Small intestine (tissue), 16 donors: ENCODE results near the gene UBE2C. TPM values are rescaled to one million over a fixed set of nuclear protein-coding genes. Genes with fewer than 3 reads are reported as not detected.
"Not testable (repeated sequence)": the region's sequence is repeated elsewhere in the genome, so short reads cannot be mapped to it uniquely, and the experiment has no call there.

Source experiments
- DNase-seq, 2 donors: peaks; one replicate each; pipeline versions ENCODE4 v3.0.0 to v3.0.0-alpha.2; 2013
- FAIRE-seq: peaks from 2 replicates; lab custom pipeline; 2012; peaks lifted over from hg19 to GRCh38; lab: Jason Lieb, UNC
- H3K27ac ChIP-seq, 3 donors: one replicate each; pipeline ENCODE4 v1.5.1; 2013; ENCODE audit warnings: low read length in 2 of 3, mild to moderate bottlenecking in 2 of 3, control low read depth in 1 of 3, inconsistent platforms in 1 of 3, low read depth in 1 of 3, moderate library complexity in 1 of 3
- H3K27me3 ChIP-seq, 3 donors: one replicate each; pipeline ENCODE4 v1.6.1; 2013; ENCODE audit warnings: low read length in 3 of 3, inconsistent platforms in 1 of 3; ENCODE audit not compliant: control insufficient read depth in 3 of 3, insufficient read depth in 3 of 3
- H3K36me3 ChIP-seq, 3 donors: one replicate each; pipeline ENCODE4 v1.6.1; 2013; ENCODE audit warnings: low read length in 3 of 3, inconsistent platforms in 1 of 3, low read depth in 1 of 3, mild to moderate bottlenecking in 1 of 3, moderate library complexity in 1 of 3; ENCODE audit not compliant: control insufficient read depth in 3 of 3, insufficient read depth in 2 of 3
- H3K4me1 ChIP-seq, 3 donors: one replicate each; pipeline ENCODE4 v1.6.1; 2013; ENCODE audit warnings: low read length in 2 of 3, inconsistent platforms in 1 of 3, low read depth in 1 of 3, mild to moderate bottlenecking in 1 of 3, moderate library complexity in 1 of 3; ENCODE audit not compliant: control insufficient read depth in 3 of 3, insufficient read depth in 2 of 3
- H3K4me3 ChIP-seq, 3 donors: one replicate each; pipeline ENCODE4 v1.5.1; 2013; ENCODE audit warnings: low read length in 3 of 3, control low read depth in 1 of 3, inconsistent platforms in 1 of 3, low read depth in 1 of 3, mild to moderate bottlenecking in 1 of 3, moderate library complexity in 1 of 3
- H3K9me3 ChIP-seq, 2 donors: one replicate each; pipeline ENCODE4 v1.6.1; 2013; ENCODE audit warnings: low read depth in 1 of 2, low read length in 1 of 2; ENCODE audit not compliant: control insufficient read depth in 2 of 2, insufficient read depth in 1 of 2
- WGBS, 3 donors: extraction: QIAGEN DNeasy Blood & Tissue Kit; methylation state at CpG; one replicate each; pipeline ENCODE4 v1.1.7; 2013; 5-methylcytosine and 5-hydroxymethylcytosine counted together
- long read RNA-seq, 10 donors: transcript quantifications; one replicate each; lab custom pipeline, GENCODE V29; 2026
- polyA plus RNA-seq, 4 donors: library from polyadenylated mRNA; stranded (reverse) in 3 of 4; unstranded in 1 of 4; fragments of 200-250 nt in 3 of 4; fragments of 120-200 nt in 1 of 4; gene quantifications; one replicate each; pipeline versions ENCODE4 v1.2.1 to v1.2.3, GENCODE V29; 2013
- donor health status: healthy with polysubstance abuse.
- donor health status: control.
- donor health status: control.
- donor health status: Bipolar disorder and iron deficiency.
- donor health status: healthy.

UBE2C gene
- polyA plus RNA-seq, result 10 to 100 TPM; 10.8 to 99.6 (median 24.0) TPM
- long read RNA-seq, donor 1, transcript UBE2C-204 (6 exons, 850 nt), result major isoform, 16 of 27 reads
- long read RNA-seq, donor 1, partial matches to known transcripts, result 10 of 27 reads
- long read RNA-seq, donor 1, other reads (novel, unspliced or antisense), result 0 of 27 reads
- long read RNA-seq, donor 2, transcript UBE2C-204 (6 exons, 850 nt), result major isoform, 5 of 6 reads
- long read RNA-seq, donor 2, partial matches to known transcripts, result 0 of 6 reads
- long read RNA-seq, donor 2, other reads (novel, unspliced or antisense), result 0 of 6 reads
- long read RNA-seq, donor 3, transcript UBE2C-204 (6 exons, 850 nt), result major isoform, 14 of 15 reads
- long read RNA-seq, donor 3, partial matches to known transcripts, result 0 of 15 reads
- long read RNA-seq, donor 3, other reads (novel, unspliced or antisense), result 0 of 15 reads
- long read RNA-seq, donor 4, result 0 reads
- long read RNA-seq, donor 5, partial matches to known transcripts, result 0 of 3 reads
- long read RNA-seq, donor 5, other reads (novel, unspliced or antisense), result 0 of 3 reads
- long read RNA-seq, donor 6, transcript UBE2C-204 (6 exons, 850 nt), result major isoform, 13 of 13 reads
- long read RNA-seq, donor 6, partial matches to known transcripts, result 0 of 13 reads
- long read RNA-seq, donor 6, other reads (novel, unspliced or antisense), result 0 of 13 reads
- long read RNA-seq, donor 7, transcript UBE2C-204 (6 exons, 850 nt), result major isoform, 78 of 130 reads
- long read RNA-seq, donor 7, partial matches to known transcripts, result 38 of 130 reads
- long read RNA-seq, donor 7, other reads (novel, unspliced or antisense), result 8 of 130 reads
- long read RNA-seq, donor 8, partial matches to known transcripts, result 0 of 1 reads
- long read RNA-seq, donor 8, other reads (novel, unspliced or antisense), result 0 of 1 reads
- long read RNA-seq, donor 9, transcript UBE2C-204 (6 exons, 850 nt), result major isoform, 6 of 6 reads
- long read RNA-seq, donor 9, partial matches to known transcripts, result 0 of 6 reads
- long read RNA-seq, donor 9, other reads (novel, unspliced or antisense), result 0 of 6 reads
- long read RNA-seq, donor 10, transcript UBE2C-204 (6 exons, 850 nt), result major isoform, 25 of 34 reads
- long read RNA-seq, donor 10, partial matches to known transcripts, result 8 of 34 reads
- long read RNA-seq, donor 10, other reads (novel, unspliced or antisense), result 0 of 34 reads

GRCh38 chr20:45812157-45813005 lies at the start of gene UBE2C:
TSS of gene UBE2C (plus strand) at chr20:45812644. CDS start at chr20:45812696, 52 bp downstream.
- DNase-seq, result peak; percentile 99 to 100
- Histone ChIP-seq H3K9me3 (no peaks in the 10 kb centered on the region), H3K4me3 (peak within 1 kb of the TSS; percentile 19 to 86 (median 83)), H3K27ac (peak within 1 kb of the TSS in 2 of 3 donors; percentile 18 to 57), H3K36me3 (peaks cover 5 to 35% (median 7%) of the 10 kb centered on the region in 3 donors), H3K4me1 (peaks cover 0 to 7% (median 3%) of the 10 kb centered on the region in 3 donors), H3K27me3 (no peaks in the 10 kb centered on the region)
- FAIRE-seq, result peak; percentile 41
- 1 to 2% (median 2%) methylated on average over 58 to 65 of the region's 65 CpGs for WGBS, 3 donors

DNA sequence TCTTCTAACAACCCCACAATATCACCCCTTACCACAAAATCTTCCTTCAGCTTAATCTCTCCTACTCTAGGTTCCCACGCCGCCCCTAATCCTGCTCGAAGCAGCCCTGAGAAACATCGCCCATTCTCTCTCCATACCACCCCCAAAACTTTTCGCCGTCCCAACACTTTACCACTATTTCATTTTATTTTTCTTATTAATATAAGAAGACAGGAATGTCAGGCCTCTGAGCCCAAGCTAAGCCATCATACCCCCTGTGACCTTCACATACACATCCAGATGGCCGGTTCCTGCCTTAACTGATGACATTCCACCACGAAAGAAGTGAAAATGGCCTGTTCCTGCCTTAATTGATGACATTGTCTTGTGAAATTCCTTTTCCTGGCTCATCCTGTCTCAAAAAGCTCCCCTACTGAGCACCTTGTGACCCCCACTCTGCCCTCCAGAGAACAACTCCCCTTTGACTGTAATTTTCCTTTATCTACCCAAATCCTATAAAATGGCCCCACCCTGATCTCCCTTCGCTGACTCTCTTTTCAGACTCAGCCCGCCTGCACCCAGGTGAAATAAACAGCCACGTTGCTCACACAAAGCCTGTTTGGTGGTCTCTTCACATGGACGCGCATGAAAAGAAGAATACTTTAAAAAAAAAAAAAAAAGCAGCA lies 47.7 kb upstream of the UBE2C start:
- not testable (repeated sequence) for H3K9me3 ChIP-seq, H3K4me1 ChIP-seq, H3K36me3 ChIP-seq, FAIRE-seq, H3K4me3 ChIP-seq, H3K27me3 ChIP-seq, DNase-seq, H3K27ac ChIP-seq
- 82 to 87% (median 85%) methylated on average over 13 of the region's 13 CpGs for WGBS, 3 donors

- 67 to 90% (median 84%) methylated on average over 4 of the region's 4 CpGs for WGBS, 3 donors
- no peaks in the 10 kb centered on the region for H3K36me3 ChIP-seq
- no peaks in the 10 kb centered on the region for H3K27me3 ChIP-seq
- H3K9me3 ChIP-seq, result no peaks in the 10 kb centered on the region
- no peak overlapping the region for H3K4me3 ChIP-seq
- no peak overlapping the region for H3K27ac ChIP-seq
- FAIRE-seq (no peak), DNase-seq (no peak)
- H3K4me1 ChIP-seq, result no peaks in the 10 kb centered on the region
Measured at GRCh38 chr20:45765307-45765875, 47.1 kb upstream of the UBE2C start.

DNA sequence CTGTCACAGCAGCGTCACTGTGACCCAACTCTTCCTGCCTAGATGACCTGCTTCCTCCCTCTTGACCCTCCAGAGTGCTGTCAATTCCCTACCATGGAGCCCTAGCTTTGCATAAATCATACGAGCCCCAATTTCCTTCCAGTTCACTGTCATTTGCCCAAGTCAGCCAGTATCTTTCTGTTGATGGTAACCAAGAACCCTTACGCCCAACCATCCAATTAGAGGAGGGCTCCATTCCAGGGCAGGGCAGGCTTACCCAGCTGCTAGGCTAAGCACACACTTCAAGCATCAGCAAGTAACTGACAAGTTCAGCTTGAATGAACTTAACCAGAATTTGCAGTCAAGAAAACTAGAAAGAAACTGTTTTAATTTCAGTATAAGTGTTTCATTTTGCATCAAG lies 46.5 kb upstream of the UBE2C start:
- peaks cover 0 to 5% (median 2%) of the 10 kb centered on the region in 3 donors for H3K4me1 ChIP-seq
- FAIRE-seq, result no peak
- WGBS, 3 donors, result 55 to 79% (median 67%) methylated on average over 3 of the region's 3 CpGs

GRCh38 chr20:45768479-45768878 lies 44.0 kb upstream of the UBE2C start:
- H3K4me1 ChIP-seq, result peaks cover 0 to 12% (median 2%) of the 10 kb centered on the region in 3 donors
- no peak for FAIRE-seq
- no peaks in the 10 kb centered on the region for H3K9me3 ChIP-seq
- H3K36me3 ChIP-seq, result no peaks in the 10 kb centered on the region
- no peak overlapping the region for H3K4me3 ChIP-seq
- no peak for DNase-seq
- H3K27ac ChIP-seq, result no peak overlapping the region
- no peaks in the 10 kb centered on the region for H3K27me3 ChIP-seq

More for the DNA sequence above, 46.5 kb upstream of the UBE2C start:
- H3K4me3 ChIP-seq, result no peak overlapping the region
- no peaks in the 10 kb centered on the region for H3K36me3 ChIP-seq
- no peak for DNase-seq
- no peaks in the 10 kb centered on the region for H3K27me3 ChIP-seq
- H3K9me3 ChIP-seq, result no peaks in the 10 kb centered on the region
- H3K27ac ChIP-seq, result no peak overlapping the region

DNA sequence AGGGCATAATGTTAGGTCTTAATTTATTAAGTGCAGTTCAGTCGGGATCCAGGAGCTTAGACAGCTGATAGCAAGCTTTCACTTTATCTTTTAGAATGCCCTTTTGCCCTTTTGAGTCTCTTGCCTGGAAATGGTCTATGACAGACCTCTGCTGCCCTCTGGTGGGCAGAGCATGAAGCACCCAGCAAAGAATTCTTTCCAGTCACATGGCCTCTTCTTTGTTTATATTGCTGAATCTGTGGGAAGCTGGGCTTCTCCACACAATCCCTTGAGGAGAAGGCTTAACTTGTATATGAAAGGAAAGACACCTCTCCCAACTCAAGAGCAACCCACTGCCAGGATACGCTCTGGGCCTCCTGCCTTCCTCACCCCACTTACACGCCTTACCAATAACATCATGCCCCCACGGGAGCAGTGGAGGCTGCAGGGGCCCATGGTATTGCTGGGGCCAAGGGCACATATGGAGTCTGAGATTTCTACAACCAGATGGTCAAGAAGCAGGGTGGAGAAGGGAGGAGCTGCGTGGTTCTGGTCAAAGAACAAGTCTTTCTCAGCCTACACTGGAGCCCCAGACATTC lies 41.2 kb upstream of the UBE2C start:
- H3K36me3 ChIP-seq, result no peaks in the 10 kb centered on the region
- DNase-seq, result peak; percentile 94 to 96
- 28 to 39% (median 31%) methylated on average over 5 of the region's 5 CpGs for WGBS, 3 donors
- FAIRE-seq, result no peak
- H3K27me3 ChIP-seq, result no peaks in the 10 kb centered on the region
- H3K4me1 ChIP-seq, result peaks cover 0 to 12% (median 2%) of the 10 kb centered on the region in 3 donors
- H3K9me3 ChIP-seq, result no peaks in the 10 kb centered on the region
- no peak overlapping the region for H3K27ac ChIP-seq
- H3K4me3 ChIP-seq, result no peak overlapping the region

- no peak for FAIRE-seq
- peaks cover 0 to 12% (median 2%) of the 10 kb centered on the region in 3 donors for H3K4me1 ChIP-seq
Measured at GRCh38 chr20:45772693-45773092, 39.8 kb upstream of the UBE2C start.

More at GRCh38 chr20:45772693-45773092, 39.8 kb upstream of the UBE2C start:
- H3K9me3 ChIP-seq, result no peaks in the 10 kb centered on the region
- no peaks in the 10 kb centered on the region for H3K36me3 ChIP-seq
- DNase-seq, result no peak
- 60 to 77% (median 70%) methylated on average over 3 of the region's 3 CpGs for WGBS, 3 donors
- no peaks in the 10 kb centered on the region for H3K27me3 ChIP-seq
- H3K27ac ChIP-seq, result no peak overlapping the region
- H3K4me3 ChIP-seq, result no peak overlapping the region
